Activated T-helper 1 cell treated with anti-CD3 and anti-CD28 coated beads, Interleukin-12 subunit alpha, Interleukin-12 subunit beta, Interleukin-2, Interleukin-4 antibody, amounts not matched to agents 30 ng/mL and 10 ng/mL and 1 ng/mL, durations not matched to agents 14 hours and 24 hours and 36 hours (primary cell): ENCODE measurements around the gene HAPLN1. TPM values are rescaled to one million over a fixed set of nuclear protein-coding genes. Genes with fewer than 3 reads are reported as not detected.

Experiments
- DNase-seq: peaks from one replicate; pipeline ENCODE4 v3.0.0; 2021; ENCODE audit warnings: low spot score
- H3K27ac Mint-ChIP-seq: one replicate; pipeline ENCODE4 v1.8.0; 2021; ENCODE audit warnings: mild to moderate bottlenecking, mixed read lengths
- H3K27me3 Mint-ChIP-seq: one replicate; pipeline ENCODE4 v1.8.0; 2022; ENCODE audit warnings: mild to moderate bottlenecking, moderate library complexity, mixed read lengths; ENCODE audit not compliant: insufficient read depth
- H3K36me3 Mint-ChIP-seq: one replicate; pipeline ENCODE4 v1.8.0; 2021; ENCODE audit warnings: low read depth, mixed read lengths
- H3K4me1 Mint-ChIP-seq: one replicate; pipeline ENCODE4 v1.8.0; 2021; ENCODE audit warnings: low read depth, mixed read lengths
- H3K4me3 Mint-ChIP-seq: one replicate; pipeline ENCODE4 v1.8.0; 2021; ENCODE audit warnings: mild to moderate bottlenecking, moderate library complexity, mixed read lengths
- H3K9me3 Mint-ChIP-seq: one replicate; pipeline ENCODE4 v1.8.0; 2021; ENCODE audit warnings: mixed read lengths
- intact Hi-C: fragments of 100-400 bp; cut with micrococcal nuclease; formaldehyde crosslinking; loops from one replicate; pipeline ENCODE4 v1.15.1; 2024
- total RNA-seq: library from RNA; stranded (reverse); gene quantifications from 2 replicates; pipeline ENCODE4 v1.2.3, GENCODE V29; 2022

The HAPLN1 gene
- total RNA-seq, 1 donor from 2014 or later: not detected

DNA sequence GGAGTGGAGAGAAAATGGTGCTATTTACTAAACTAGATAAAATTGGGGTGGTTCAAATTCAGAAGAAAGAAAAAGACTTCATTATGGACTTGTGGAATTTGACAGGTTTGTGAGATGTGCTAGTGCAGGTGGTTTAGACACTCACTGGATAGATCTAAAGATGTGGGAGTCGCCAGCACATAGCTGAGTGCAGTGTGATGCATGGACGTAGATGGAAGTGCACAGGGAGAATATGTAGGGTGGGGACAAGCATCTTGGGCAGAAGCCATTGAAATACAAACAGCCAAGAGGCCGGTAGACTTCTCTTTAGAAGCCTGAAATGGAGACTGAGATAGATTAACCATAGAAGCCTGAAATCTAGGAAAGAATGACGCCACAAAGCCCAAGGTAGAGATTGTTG is 10.7 kb downstream of the HAPLN1 start:
- intact Hi-C loops: loop anchor here (10.0 kb wide), 1 partner anchor 215 kb away; no protein-coding TSS in a partner anchor

DNA sequence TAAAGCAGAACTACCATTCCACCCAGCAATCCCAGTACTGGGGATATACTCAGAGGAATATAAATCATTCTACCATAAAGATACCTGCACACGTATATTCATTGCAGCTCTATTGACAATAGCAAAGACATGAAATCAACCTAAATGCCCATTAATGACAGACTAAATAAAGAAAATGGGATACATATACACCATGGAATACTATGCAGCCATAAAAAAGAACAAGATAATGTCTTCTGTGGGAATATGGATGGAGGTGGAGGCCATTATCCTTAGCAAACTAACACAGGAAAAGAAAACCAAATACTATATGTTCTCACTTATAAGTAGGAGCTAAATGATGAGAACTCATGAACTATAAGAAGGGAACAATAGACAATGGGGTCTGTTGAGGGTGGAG is 12.5 kb downstream of the HAPLN1 start:
- DNase-seq: no peak
- H3K27me3 Mint-ChIP-seq: no peaks in the 10 kb centered on the region
- intact Hi-C loops: no loop called here
- H3K36me3 Mint-ChIP-seq: no peaks in the 10 kb centered on the region
- H3K4me3 Mint-ChIP-seq: no peak overlapping the region
- no peaks in the 10 kb centered on the region for H3K9me3 Mint-ChIP-seq
- no peak overlapping the region for H3K27ac Mint-ChIP-seq
- H3K4me1 Mint-ChIP-seq: no peaks in the 10 kb centered on the region

More for the DNA sequence above, 10.7 kb downstream of the HAPLN1 start:
- DNase-seq: no peak
- H3K4me1 Mint-ChIP-seq: no peaks in the 10 kb centered on the region
- H3K9me3 Mint-ChIP-seq: no peaks in the 10 kb centered on the region
- no peaks in the 10 kb centered on the region for H3K36me3 Mint-ChIP-seq
- no peaks in the 10 kb centered on the region for H3K27me3 Mint-ChIP-seq
- no peak overlapping the region for H3K27ac Mint-ChIP-seq
- H3K4me3 Mint-ChIP-seq: no peak overlapping the region

DNA sequence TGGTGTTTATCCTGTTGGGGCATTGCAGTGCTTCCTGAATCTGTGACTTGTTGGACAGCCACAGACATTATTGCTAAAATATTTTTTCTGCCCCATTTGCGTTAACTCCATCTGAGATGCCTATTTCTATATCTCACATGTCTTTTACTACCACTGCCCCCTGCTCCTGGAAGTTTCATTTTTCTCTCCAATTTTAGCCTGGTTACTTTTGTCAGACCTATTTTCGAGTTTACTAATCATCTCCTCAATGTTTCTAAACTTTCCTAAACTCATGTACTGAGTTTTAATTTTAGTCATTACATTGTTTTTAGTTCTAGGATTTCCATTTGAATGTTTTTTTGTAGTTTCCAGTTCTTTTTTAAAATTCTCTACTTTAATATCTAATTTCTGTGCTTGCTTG is 17.6 kb downstream of the HAPLN1 start:
- no peaks in the 10 kb centered on the region for H3K4me1 Mint-ChIP-seq
- H3K27ac Mint-ChIP-seq: no peak overlapping the region
- no peaks in the 10 kb centered on the region for H3K36me3 Mint-ChIP-seq
- no peak for DNase-seq
- no peaks in the 10 kb centered on the region for H3K9me3 Mint-ChIP-seq
- H3K4me3 Mint-ChIP-seq: no peak overlapping the region
- no peaks in the 10 kb centered on the region for H3K27me3 Mint-ChIP-seq
- intact Hi-C loops: no loop called here

DNA sequence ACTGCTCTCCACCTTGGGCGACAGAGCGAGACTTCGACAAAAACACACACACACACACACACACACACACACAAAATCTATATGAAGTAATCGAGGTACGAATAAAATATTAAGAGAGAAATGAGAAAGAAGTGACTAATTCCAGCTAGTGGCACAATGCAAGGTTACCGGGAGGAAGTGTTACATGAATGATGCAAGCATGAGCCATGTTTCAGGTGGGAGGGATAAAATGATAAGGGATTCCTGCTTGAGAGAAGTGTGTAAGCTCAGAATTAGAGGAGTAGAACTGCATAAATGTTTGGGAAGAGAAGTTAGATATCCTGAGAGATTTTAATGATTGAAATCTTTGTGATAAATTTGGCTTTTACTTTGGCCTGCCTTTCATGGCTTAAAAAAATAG is 18.8 kb downstream of the HAPLN1 start:
- no peak overlapping the region for H3K27ac Mint-ChIP-seq
- H3K4me3 Mint-ChIP-seq: no peak overlapping the region
- no peak for DNase-seq
- no peaks in the 10 kb centered on the region for H3K4me1 Mint-ChIP-seq
- intact Hi-C loops: no loop called here
- H3K27me3 Mint-ChIP-seq: no peaks in the 10 kb centered on the region
- H3K9me3 Mint-ChIP-seq: no peaks in the 10 kb centered on the region
- H3K36me3 Mint-ChIP-seq: no peaks in the 10 kb centered on the region

DNA sequence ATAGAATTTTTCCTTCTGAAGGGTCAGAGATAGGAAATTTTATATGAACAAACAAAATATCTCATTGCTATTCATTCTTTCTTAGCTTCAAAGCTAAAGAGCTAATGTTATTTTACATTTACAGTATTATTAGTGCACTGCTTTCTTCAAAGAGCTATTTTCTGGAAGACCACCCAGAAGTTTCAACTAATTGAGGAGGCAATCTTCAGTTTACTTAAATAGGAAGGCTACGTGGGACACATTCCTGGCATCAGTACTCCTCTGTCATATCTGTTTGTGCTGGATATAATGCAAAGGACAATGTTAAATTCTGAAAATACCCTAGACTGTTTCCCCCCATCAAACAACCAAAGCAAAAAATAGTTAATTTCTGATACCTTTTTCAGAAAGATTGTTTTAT is 30.8 kb downstream of the HAPLN1 start:
- H3K36me3 Mint-ChIP-seq: no peaks in the 10 kb centered on the region
- H3K9me3 Mint-ChIP-seq: no peaks in the 10 kb centered on the region
- H3K4me1 Mint-ChIP-seq: no peaks in the 10 kb centered on the region
- peaks cover 2% of the 10 kb centered on the region for H3K27me3 Mint-ChIP-seq
- DNase-seq: no peak
- intact Hi-C loops: no loop called here
- no peak overlapping the region for H3K27ac Mint-ChIP-seq
- no peak overlapping the region for H3K4me3 Mint-ChIP-seq

DNA sequence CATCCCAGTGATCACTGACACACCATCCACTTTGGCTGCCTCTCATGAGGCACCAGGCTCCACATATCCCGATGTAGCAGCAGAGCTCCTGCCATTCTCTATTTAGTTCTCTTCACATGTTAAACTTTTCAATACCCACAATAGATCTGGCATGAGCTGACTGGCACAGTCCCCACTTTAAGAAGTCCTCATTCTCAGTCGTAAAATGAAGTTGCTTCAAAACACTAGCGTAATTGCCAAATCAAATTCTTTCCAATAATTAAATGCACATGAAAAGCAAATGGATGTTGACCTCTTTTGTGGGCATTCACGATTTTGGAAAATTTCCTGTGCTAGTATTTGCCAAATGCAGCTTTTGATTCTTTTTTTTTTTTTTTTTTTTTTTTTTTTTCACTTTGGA is 32.4 kb downstream of the HAPLN1 start:
- peaks cover 2% of the 10 kb centered on the region for H3K27me3 Mint-ChIP-seq
- intact Hi-C loops: no loop called here
- DNase-seq: no peak
- no peaks in the 10 kb centered on the region for H3K36me3 Mint-ChIP-seq
- no peaks in the 10 kb centered on the region for H3K4me1 Mint-ChIP-seq
- H3K4me3 Mint-ChIP-seq: no peak overlapping the region
- H3K9me3 Mint-ChIP-seq: no peaks in the 10 kb centered on the region
- no peak overlapping the region for H3K27ac Mint-ChIP-seq

DNA sequence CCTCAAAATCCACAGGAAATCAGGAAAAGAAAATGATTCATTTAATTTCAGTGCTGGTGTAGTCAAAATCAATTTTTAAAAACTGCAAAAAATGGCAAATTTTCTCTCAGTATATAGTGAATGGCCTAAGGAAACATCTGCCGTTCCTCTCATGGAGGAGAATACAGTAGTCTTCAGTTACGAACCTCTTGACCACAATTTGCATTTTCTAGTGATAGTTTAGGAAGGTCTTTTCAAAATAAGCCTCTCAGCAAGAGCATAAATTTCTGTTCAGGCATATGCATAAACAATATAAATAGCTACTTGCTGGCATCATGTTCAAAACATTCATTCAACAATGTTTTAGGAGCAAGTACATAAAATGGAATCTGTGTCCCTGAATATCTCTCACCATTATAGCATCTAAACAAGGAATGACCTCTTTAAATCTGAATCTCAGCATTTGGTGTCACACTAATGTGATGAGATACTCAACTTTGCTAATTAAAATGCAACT is 33.5 kb downstream of the HAPLN1 start:
- Mint-ChIP-seq H3K4me3 (no peak overlapping the region), H3K27ac (no peak overlapping the region), H3K4me1 (no peaks in the 10 kb centered on the region), H3K27me3 (peaks cover 2% of the 10 kb centered on the region), H3K9me3 (no peaks in the 10 kb centered on the region), H3K36me3 (no peaks in the 10 kb centered on the region)
- intact Hi-C loops: no loop called here
- DNase-seq: no peak

DNA sequence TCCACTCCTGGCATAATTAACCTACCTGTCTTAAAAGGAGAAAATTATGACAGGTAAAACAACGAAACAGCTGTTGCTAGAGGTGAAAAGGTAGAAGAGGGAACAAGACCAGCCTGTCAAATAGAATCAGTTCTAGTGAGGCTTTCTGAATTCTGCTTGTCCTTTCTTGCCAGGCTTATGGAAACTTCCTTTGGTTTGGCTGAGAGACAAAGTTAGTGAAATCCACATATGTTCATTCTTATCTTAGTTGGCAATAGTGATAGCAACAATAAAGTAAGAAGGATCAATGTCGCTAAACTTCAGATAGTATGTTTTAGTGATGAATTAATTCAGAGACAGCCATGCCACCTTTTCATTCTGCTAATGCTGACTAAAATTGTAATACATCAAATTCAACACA is 34.4 kb downstream of the HAPLN1 start:
- H3K4me1 Mint-ChIP-seq: no peaks in the 10 kb centered on the region
- no peak for DNase-seq
- peaks cover 2% of the 10 kb centered on the region for H3K27me3 Mint-ChIP-seq
- no peaks in the 10 kb centered on the region for H3K36me3 Mint-ChIP-seq
- intact Hi-C loops: no loop called here
- no peak overlapping the region for H3K27ac Mint-ChIP-seq
- H3K9me3 Mint-ChIP-seq: no peaks in the 10 kb centered on the region
- no peak overlapping the region for H3K4me3 Mint-ChIP-seq

DNA sequence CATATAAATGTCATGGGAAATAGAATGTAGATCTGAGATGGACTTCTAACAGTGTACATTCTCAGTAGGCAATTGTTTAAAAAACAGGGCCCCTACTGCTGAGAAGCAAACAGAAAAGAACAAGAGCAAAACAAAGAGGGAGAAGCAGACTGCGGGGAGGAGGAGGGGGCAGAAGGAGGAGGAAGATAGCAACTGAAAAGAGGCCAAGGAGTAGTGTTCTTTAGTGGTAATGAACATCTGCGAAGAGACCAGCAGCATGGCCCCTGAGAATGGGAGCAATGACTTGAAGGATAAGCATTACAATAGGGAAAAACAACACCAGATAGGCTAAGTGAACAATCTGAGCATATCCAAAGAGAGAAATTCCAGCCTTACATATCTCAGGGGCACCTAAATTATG is 36.8 kb downstream of the HAPLN1 start:
- Mint-ChIP-seq H3K27ac (no peak overlapping the region), H3K27me3 (peaks cover 2% of the 10 kb centered on the region), H3K9me3 (no peaks in the 10 kb centered on the region), H3K4me1 (no peaks in the 10 kb centered on the region), H3K36me3 (no peaks in the 10 kb centered on the region), H3K4me3 (no peak overlapping the region)
- no peak for DNase-seq
- intact Hi-C loops: no loop called here

DNA sequence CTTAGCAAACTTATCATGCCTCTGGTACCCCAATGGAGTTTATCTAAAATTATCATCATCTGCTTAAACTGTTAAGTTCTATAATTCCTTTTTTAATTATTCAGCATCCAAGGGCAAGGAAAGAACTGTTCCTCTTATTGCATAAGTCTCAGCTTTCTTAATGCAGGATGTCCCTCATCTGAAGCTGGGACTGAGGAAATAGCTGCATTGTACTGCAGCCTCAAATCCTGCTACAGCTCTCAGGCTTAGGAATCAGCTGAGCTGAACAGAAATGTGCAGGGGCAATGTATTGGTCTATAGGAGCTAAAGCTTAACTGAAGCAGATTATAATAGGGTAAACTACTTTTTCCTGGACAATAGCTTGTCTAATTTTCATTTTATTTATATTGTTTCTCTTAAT is 48.0 kb downstream of the HAPLN1 start:
- H3K9me3 Mint-ChIP-seq: no peaks in the 10 kb centered on the region
- H3K36me3 Mint-ChIP-seq: no peaks in the 10 kb centered on the region
- no peak for DNase-seq
- no peaks in the 10 kb centered on the region for H3K27me3 Mint-ChIP-seq
- intact Hi-C loops: no loop called here
- no peak overlapping the region for H3K27ac Mint-ChIP-seq
- H3K4me1 Mint-ChIP-seq: no peaks in the 10 kb centered on the region
- H3K4me3 Mint-ChIP-seq: no peak overlapping the region

DNA sequence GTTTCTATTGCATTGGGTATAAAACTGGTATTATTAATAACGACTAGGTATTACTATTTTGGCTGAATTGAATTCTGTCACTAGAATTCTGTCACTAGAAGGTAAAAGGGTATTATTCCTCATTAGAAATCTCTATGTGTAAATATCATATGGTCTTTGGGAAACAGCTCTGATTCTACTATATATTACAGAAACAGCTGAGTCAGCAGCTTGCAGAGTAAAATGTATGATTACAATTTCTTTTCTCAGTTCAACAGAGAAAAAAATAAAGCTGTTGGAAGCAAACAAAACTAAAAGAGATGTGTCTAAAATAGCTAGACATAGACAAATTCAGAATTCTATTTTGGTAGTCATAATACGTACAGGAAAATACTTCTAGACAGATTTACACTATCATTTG is 48.5 kb downstream of the HAPLN1 start:
- no peak overlapping the region for H3K27ac Mint-ChIP-seq
- H3K27me3 Mint-ChIP-seq: no peaks in the 10 kb centered on the region
- H3K4me1 Mint-ChIP-seq: no peaks in the 10 kb centered on the region
- H3K36me3 Mint-ChIP-seq: no peaks in the 10 kb centered on the region
- no peak overlapping the region for H3K4me3 Mint-ChIP-seq
- intact Hi-C loops: no loop called here
- no peaks in the 10 kb centered on the region for H3K9me3 Mint-ChIP-seq
- DNase-seq: no peak

DNA sequence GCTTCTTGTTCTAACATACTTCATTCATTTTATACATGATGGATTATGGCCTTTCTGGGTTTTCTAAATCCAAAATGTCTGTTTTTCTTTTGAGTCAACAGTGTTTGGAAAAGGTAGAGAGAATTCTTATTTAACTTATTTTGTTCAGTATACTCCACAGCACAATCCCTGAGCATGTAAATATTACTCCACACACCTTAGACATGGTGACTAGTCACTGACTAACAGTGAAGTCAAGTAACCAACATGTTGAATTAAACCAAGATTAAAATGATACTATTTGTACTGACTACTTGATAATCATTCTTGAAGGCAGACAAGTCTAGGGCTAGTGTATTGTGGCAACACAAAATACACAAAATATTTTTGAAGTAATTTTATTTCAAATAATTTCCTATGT is 55.0 kb downstream of the HAPLN1 start:
- no peaks in the 10 kb centered on the region for H3K36me3 Mint-ChIP-seq
- no peaks in the 10 kb centered on the region for H3K27me3 Mint-ChIP-seq
- H3K4me1 Mint-ChIP-seq: no peaks in the 10 kb centered on the region
- H3K27ac Mint-ChIP-seq: no peak overlapping the region
- intact Hi-C loops: no loop called here
- H3K4me3 Mint-ChIP-seq: no peak overlapping the region
- H3K9me3 Mint-ChIP-seq: no peaks in the 10 kb centered on the region
- DNase-seq: no peak

DNA sequence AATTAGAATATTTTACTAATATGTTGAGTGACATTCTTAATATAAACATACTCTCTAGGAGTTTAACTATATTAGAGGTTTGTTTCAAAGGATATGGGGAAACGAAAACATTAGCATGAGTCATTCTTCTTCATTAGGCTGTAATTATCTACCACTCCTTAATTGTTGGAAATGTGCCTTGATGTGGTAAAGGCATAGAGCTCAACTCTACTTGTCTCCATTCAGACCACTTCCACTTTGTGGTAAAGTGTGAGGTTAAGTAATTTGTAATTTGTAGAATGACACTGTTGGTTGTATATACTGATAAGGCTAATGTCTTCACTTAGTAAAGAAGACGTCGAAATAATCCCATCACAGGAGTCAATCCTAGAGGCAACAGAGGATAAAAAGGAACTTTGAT is 58.1 kb downstream of the HAPLN1 start:
- Mint-ChIP-seq H3K27ac (no peak overlapping the region), H3K36me3 (no peaks in the 10 kb centered on the region), H3K9me3 (no peaks in the 10 kb centered on the region), H3K27me3 (no peaks in the 10 kb centered on the region), H3K4me3 (no peak overlapping the region), H3K4me1 (no peaks in the 10 kb centered on the region)
- no peak for DNase-seq
- intact Hi-C loops: no loop called here

DNA sequence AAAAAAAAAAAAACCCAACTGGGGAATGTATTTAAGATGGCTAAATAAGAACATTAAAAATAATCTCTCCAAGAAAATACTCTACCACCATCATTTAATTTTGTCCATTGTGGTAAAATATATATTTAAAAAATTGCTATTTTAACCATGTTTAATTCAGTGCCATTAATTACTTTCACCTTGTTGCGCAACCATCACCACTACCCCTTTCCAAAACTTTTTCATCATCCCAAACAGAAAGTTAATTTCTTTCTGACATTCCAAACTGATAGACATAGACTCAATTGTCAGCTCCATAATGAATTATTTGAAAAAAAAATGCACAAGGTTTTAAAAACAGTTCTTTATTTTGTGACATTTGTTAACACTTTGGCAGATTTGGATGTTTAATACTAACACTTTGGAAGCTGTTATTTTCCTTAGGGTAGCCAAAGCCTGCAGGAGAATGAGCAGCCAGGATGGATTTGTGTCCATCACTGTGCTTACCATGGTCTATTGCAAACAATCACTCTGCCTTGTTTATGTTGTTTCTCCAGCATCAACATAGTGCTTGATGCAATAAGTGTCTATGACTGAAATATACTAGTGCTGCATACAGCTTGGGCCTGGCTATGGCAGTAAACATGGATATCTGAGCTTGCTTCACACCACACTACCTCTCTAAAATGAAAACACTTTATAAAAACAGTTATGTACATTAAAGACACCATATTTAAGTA is 62.7 kb downstream of the HAPLN1 start:
- H3K4me1 Mint-ChIP-seq: no peaks in the 10 kb centered on the region
- DNase-seq: no peak
- no peak overlapping the region for H3K4me3 Mint-ChIP-seq
- no peak overlapping the region for H3K27ac Mint-ChIP-seq
- H3K9me3 Mint-ChIP-seq: no peaks in the 10 kb centered on the region
- peaks cover 2% of the 10 kb centered on the region for H3K27me3 Mint-ChIP-seq
- no peaks in the 10 kb centered on the region for H3K36me3 Mint-ChIP-seq
- intact Hi-C loops: no loop called here
